IMR-90 (cell line): ENCODE measurements around the gene DOCK1. TPM values are rescaled to one million over a fixed set of nuclear protein-coding genes. Genes with fewer than 3 reads are reported as not detected.

Experiments used
- ATAC-seq: fragments of 200-7000 bp; cut with Tn5 transposase; 2 replicates; pipeline ENCODE4 v1.9.1; 2020; ENCODE audit warnings: low read depth, mild to moderate bottlenecking, moderate library complexity
- BruUV-seq: library from RNA; stranded (reverse); fragments of 400-500 nt; replicated peaks from 2 replicates; lab custom pipeline; 2021; lab: Mats Ljungman, UMichigan
- CTCF ChIA-PET: fragments of 300-600 bp; formaldehyde crosslinking; extraction: SDS; loops from one replicate; lab custom pipeline; 2021; ENCODE audit warnings: antibody characterized with exemption; lab: Yijun Ruan, JAX
- POLR2A ChIA-PET: fragments of 300-600 bp; sonication (Branson Sonifier 250); formaldehyde crosslinking; loops from one replicate; lab custom pipeline; 2022; ENCODE audit warnings: antibody characterized with exemption; ENCODE audit not compliant: unreplicated experiment; lab: Charles Lee
- DNase-seq: peaks from one replicate; pipeline ENCODE4 v3.0.0; 2013
- H2AFZ ChIP-seq: replicated peaks from 2 replicates; pipeline ENCODE3; 2013; ENCODE audit warnings: low read length, mild to moderate bottlenecking; ENCODE audit not compliant: poor library complexity
- H2AK5ac ChIP-seq: 2 replicates; pipeline ENCODE4 v1.6.1; 2013; ENCODE audit warnings: low read depth, low read length, inconsistent platforms
- H2AK9ac ChIP-seq: replicated peaks from 2 replicates; pipeline ENCODE3; 2013; ENCODE audit warnings: mild to moderate bottlenecking, low read depth, low read length, moderate library complexity; ENCODE audit not compliant: poor library complexity
- H2BK120ac ChIP-seq: 2 replicates; pipeline ENCODE4 v1.6.1; 2013; ENCODE audit warnings: low read depth, low read length, inconsistent platforms
- H2BK15ac ChIP-seq: 3 replicates; pipeline ENCODE4 v1.6.1; 2013; ENCODE audit warnings: low read depth, low read length, inconsistent platforms
- H2BK20ac ChIP-seq: 2 replicates; pipeline ENCODE4 v1.6.1; 2013; ENCODE audit warnings: low read depth, mild to moderate bottlenecking, inconsistent platforms, low read length, moderate library complexity
- H2BK5ac ChIP-seq: 2 replicates; pipeline ENCODE4 v1.6.1; 2013; ENCODE audit warnings: mild to moderate bottlenecking, low read depth, low read length, inconsistent platforms; ENCODE audit not compliant: poor library complexity, severe bottlenecking
- H3K14ac ChIP-seq: replicated peaks from 2 replicates; pipeline ENCODE4 v1.6.1; 2013; ENCODE audit warnings: low read depth, low read length, inconsistent platforms
- H3K18ac ChIP-seq: 2 replicates; pipeline ENCODE4 v1.6.1; 2013; ENCODE audit warnings: low read depth, low read length, control low read depth
- H3K23ac ChIP-seq: 2 replicates; pipeline ENCODE4 v1.6.1; 2013; ENCODE audit warnings: low read depth, low read length, inconsistent platforms
- H3K27ac ChIP-seq: 2 replicates; pipeline ENCODE4 v1.5.1; 2013; ENCODE audit warnings: mild to moderate bottlenecking, control low read depth, low read length; ENCODE audit not compliant: insufficient read depth
- H3K27me3 ChIP-seq: 2 replicates; pipeline ENCODE4 v1.6.1; 2013; ENCODE audit warnings: low read length; ENCODE audit not compliant: control insufficient read depth, insufficient read depth
- H3K36me3 ChIP-seq: 2 replicates; pipeline ENCODE4 v1.6.1; 2013; ENCODE audit warnings: low read length, mixed read lengths; ENCODE audit not compliant: control insufficient read depth, insufficient read depth
- H3K4ac ChIP-seq: 2 replicates; pipeline ENCODE4 v1.6.1; 2013; ENCODE audit warnings: low read depth, low read length, inconsistent platforms
- H3K4me1 ChIP-seq: 2 replicates; pipeline ENCODE4 v1.6.1; 2013; ENCODE audit warnings: low read length, mixed read lengths; ENCODE audit not compliant: control insufficient read depth, insufficient read depth
- H3K4me2 ChIP-seq: 2 replicates; pipeline ENCODE4 v1.6.1; 2013; ENCODE audit warnings: low read depth, mild to moderate bottlenecking, control low read depth, low read length, moderate library complexity
- H3K4me3 ChIP-seq: 2 replicates; pipeline ENCODE4 v1.5.1; 2013; ENCODE audit warnings: low read depth, mild to moderate bottlenecking, control low read depth, low read length, moderate library complexity; ENCODE audit not compliant: insufficient read depth
- H3K56ac ChIP-seq: 2 replicates; pipeline ENCODE4 v1.6.1; 2013; ENCODE audit warnings: low read length, inconsistent platforms; ENCODE audit not compliant: insufficient read depth; ENCODE audit errors: extremely low read depth
- H3K79me1 ChIP-seq, 2 experiments: 2 replicates each; pipeline ENCODE4 v1.6.1; 2013; ENCODE audit warnings: low read length in 2 of 2, inconsistent platforms in 1 of 2, low read depth in 1 of 2
- H3K9ac ChIP-seq: 2 replicates; pipeline ENCODE4 v1.6.1; 2013; ENCODE audit warnings: low read depth, low read length, control low read depth
- H3K9me1 ChIP-seq: 2 replicates; pipeline ENCODE4 v1.6.1; 2013; ENCODE audit warnings: low read length, inconsistent platforms; ENCODE audit not compliant: insufficient read depth
- H3K9me3 ChIP-seq: 2 replicates; pipeline ENCODE4 v1.6.1; 2013; ENCODE audit warnings: low read length; ENCODE audit not compliant: control insufficient read depth, insufficient read depth
- H4K20me1 ChIP-seq: 2 replicates; pipeline ENCODE4 v1.6.1; 2013; ENCODE audit warnings: low read length, inconsistent platforms; ENCODE audit not compliant: insufficient read depth
- H4K5ac ChIP-seq: 2 replicates; pipeline ENCODE4 v1.6.1; 2013; ENCODE audit warnings: mild to moderate bottlenecking, low read depth, low read length, control low read depth
- H4K8ac ChIP-seq, 2 experiments: 2 replicates each; pipeline ENCODE4 v1.6.1; 2013; ENCODE audit warnings: low read depth in 2 of 2, low read length in 2 of 2, control low read depth in 1 of 2, inconsistent platforms in 1 of 2
- H4K91ac ChIP-seq: 2 replicates; pipeline ENCODE4 v1.6.1; 2013; ENCODE audit warnings: low read depth, low read length, inconsistent platforms; ENCODE audit not compliant: insufficient read depth
- CEBPB ChIP-seq: IDR thresholded peaks from 2 replicates; pipeline ENCODE4 v1.6.1; 2012; ENCODE audit warnings: low read depth, low read length, improper control_type of control experiment
- MAFK ChIP-seq: IDR thresholded peaks from 2 replicates; pipeline ENCODE4 v1.6.1; 2012; ENCODE audit warnings: low read depth, low read length, improper control_type of control experiment
- MAZ ChIP-seq: IDR thresholded peaks from 2 replicates; pipeline ENCODE4 v1.6.1; 2012; ENCODE audit warnings: low read depth, mild to moderate bottlenecking, low read length, improper control_type of control experiment, moderate library complexity, borderline replicate concordance
- NFE2L2 ChIP-seq: fragments of 150-350 bp; IDR thresholded peaks from 2 replicates; pipeline ENCODE4 v1.6.1; 2016; ENCODE audit warnings: low read depth, mild to moderate bottlenecking, low read length
- RAD21 ChIP-seq: IDR thresholded peaks from 2 replicates; pipeline ENCODE4 v1.6.1; 2012; ENCODE audit warnings: low read length, improper control_type of control experiment
- RFX5 ChIP-seq: IDR thresholded peaks from 2 replicates; pipeline ENCODE4 v1.8.0; 2012; ENCODE audit warnings: low read depth, mild to moderate bottlenecking, low read length, moderate library complexity
- SMC3 ChIP-seq: fragments of 150-350 bp; IDR thresholded peaks from 2 replicates; pipeline ENCODE4 v1.6.1; 2016; ENCODE audit warnings: low read depth, mild to moderate bottlenecking, antibody characterized with exemption, low read length, moderate library complexity
- WGBS, 2 experiments: methylation state at CpG; one replicate each; pipeline versions ENCODE4 v1.1.5 to v1.1.7; 2013; ENCODE audit warnings: missing lambda C conversion rate in 2 of 2; ENCODE audit not compliant: insufficient read length in 1 of 2; ENCODE audit errors: extremely low coverage in 2 of 2; 5-methylcytosine and 5-hydroxymethylcytosine counted together
- dilution Hi-C: fragments of 300-500 bp; cut with HindIII; formaldehyde crosslinking; loops from one replicate; pipeline ENCODE4 v1.14.3; 2018; ENCODE audit warnings: low sequenced_read_pairs; ENCODE audit not compliant: unreplicated experiment
- in situ Hi-C: fragments of 300-500 bp; cut with MboI; formaldehyde crosslinking; loops from 3 replicates; pipeline ENCODE4 v1.14.3; 2019; ENCODE audit warnings: low sequenced_read_pairs, inconsistent platforms, mixed read lengths
- intact Hi-C: fragments of 100-400 bp; cut with micrococcal nuclease; formaldehyde crosslinking; loops from 2 replicates; pipeline ENCODE4 v1.10.0; 2022
- polyA plus RNA-seq, 3 experiments: library from polyadenylated mRNA; depleted of rRNA; stranded (reverse); fragments of >200 nt; gene quantifications; 2 replicates each; pipeline ENCODE4 v1.2.3, GENCODE V29; 2012; ENCODE audit warnings: low replicate concordance in 1 of 3
- total RNA-seq: library from RNA; depleted of rRNA; stranded (reverse); fragments of >200 nt; gene quantifications from 2 replicates; pipeline ENCODE4 v1.2.3, GENCODE V29; 2012
- TF ChIP-seq, protein P1 (sequence below): conservative IDR thresholded peaks from 2 replicates; pipeline ENCODE4 v1.5.1; 2012; ENCODE audit warnings: mild to moderate bottlenecking, low read depth, low read length, improper control_type of control experiment
- TF ChIP-seq, protein P2 (sequence below): fragments of 150-350 bp; IDR thresholded peaks from 2 replicates; pipeline ENCODE4 v1.6.1; 2016; ENCODE audit warnings: low read depth, mild to moderate bottlenecking, low read length, moderate library complexity, borderline replicate concordance

The DOCK1 gene
- total and polyA plus RNA-seq, 2 of the 4 experiments (the other 2 are of a cell fraction), result 28.2 to 71.0 TPM

DNA sequence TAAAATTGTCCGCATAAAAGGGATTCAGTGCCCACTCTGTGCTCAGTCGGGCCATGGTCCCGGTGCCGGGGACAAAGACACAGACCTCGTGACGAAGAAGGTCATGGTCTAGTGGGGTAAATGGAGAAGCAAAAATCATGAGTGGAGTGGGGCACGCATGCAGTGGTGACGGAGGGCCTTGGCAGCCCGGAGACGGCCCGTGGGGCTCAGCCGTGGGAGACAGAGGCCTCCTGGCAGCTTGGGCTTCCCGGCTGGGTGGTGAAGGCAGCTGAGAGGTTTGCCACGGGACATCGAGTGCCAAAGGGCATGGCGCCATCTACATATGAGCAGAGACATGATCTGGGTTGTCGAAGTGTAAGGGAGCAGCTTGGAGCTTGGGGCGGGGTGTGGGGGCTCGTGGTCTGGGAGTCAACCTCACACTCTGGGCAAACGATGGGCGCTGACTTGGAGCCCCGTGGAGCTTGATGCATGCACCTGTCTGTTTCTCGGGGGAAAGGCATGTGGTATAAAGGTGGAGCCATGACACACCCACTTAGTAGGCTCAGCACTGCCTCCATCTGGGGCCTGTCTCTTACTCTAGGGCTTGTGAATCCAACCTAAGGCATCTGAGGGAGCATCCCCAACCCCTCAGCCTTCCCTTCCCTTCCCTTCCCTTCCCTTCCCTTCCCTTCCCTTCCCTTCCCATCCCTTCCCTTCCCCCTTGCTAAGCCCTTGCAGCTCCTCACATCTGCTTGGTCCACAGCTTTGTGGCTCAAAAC lies 442.2 kb downstream of the DOCK1 start:
- Histone ChIP-seq H3K27me3 (no peaks in the 10 kb centered on the region), H3K9ac (no peak overlapping the region), H3K14ac (no peak overlapping the region), H3K23ac (no peak overlapping the region), H4K91ac (no peak overlapping the region), H4K5ac (no peak overlapping the region), H3K36me3 (peaks cover 14% of the 10 kb centered on the region), H3K18ac (no peak overlapping the region), H2AK9ac (no peak overlapping the region), H2BK15ac (no peak overlapping the region), H2BK5ac (no peak overlapping the region), H3K79me1 (no peaks in the 10 kb centered on the region; a peak in 1 of 4 replicates), H4K20me1 (no peaks in the 10 kb centered on the region), H2BK120ac (no peak overlapping the region), H2BK20ac (no peak overlapping the region), H3K4me2 (no peak overlapping the region), H3K56ac (no peak overlapping the region), H3K9me3 (no peaks in the 10 kb centered on the region), H2AK5ac (no peak overlapping the region), H4K8ac (no peak overlapping the region), H3K4me1 (peaks cover 5% of the 10 kb centered on the region), H3K4me3 (no peak overlapping the region), H3K27ac (no peak overlapping the region), H3K9me1 (peaks cover 7% of the 10 kb centered on the region; the same call in 1 of the 2 replicates), H2AFZ (no peak overlapping the region), H3K4ac (no peak overlapping the region)
- POLR2A ChIA-PET, result no interaction called here
- intact Hi-C loops (no loop called here), in situ Hi-C loops (no loop called here), dilution Hi-C loops (no loop called here)
- ATAC-seq (no peak), DNase-seq (no peak)
- BruUV-seq, result no TSS peak
- CTCF ChIA-PET, result no interaction called here
- no peak for TF ChIP-seq RFX5
- TF ChIP-seq NFE2L2, result no peak
- TF ChIP-seq, protein P1, sequence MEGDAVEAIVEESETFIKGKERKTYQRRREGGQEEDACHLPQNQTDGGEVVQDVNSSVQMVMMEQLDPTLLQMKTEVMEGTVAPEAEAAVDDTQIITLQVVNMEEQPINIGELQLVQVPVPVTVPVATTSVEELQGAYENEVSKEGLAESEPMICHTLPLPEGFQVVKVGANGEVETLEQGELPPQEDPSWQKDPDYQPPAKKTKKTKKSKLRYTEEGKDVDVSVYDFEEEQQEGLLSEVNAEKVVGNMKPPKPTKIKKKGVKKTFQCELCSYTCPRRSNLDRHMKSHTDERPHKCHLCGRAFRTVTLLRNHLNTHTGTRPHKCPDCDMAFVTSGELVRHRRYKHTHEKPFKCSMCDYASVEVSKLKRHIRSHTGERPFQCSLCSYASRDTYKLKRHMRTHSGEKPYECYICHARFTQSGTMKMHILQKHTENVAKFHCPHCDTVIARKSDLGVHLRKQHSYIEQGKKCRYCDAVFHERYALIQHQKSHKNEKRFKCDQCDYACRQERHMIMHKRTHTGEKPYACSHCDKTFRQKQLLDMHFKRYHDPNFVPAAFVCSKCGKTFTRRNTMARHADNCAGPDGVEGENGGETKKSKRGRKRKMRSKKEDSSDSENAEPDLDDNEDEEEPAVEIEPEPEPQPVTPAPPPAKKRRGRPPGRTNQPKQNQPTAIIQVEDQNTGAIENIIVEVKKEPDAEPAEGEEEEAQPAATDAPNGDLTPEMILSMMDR, result no peak
- no peak for TF ChIP-seq MAFK
- no peak for TF ChIP-seq MAZ
- TF ChIP-seq RAD21, result no peak
- TF ChIP-seq CEBPB, result no peak
- TF ChIP-seq, protein P2, sequence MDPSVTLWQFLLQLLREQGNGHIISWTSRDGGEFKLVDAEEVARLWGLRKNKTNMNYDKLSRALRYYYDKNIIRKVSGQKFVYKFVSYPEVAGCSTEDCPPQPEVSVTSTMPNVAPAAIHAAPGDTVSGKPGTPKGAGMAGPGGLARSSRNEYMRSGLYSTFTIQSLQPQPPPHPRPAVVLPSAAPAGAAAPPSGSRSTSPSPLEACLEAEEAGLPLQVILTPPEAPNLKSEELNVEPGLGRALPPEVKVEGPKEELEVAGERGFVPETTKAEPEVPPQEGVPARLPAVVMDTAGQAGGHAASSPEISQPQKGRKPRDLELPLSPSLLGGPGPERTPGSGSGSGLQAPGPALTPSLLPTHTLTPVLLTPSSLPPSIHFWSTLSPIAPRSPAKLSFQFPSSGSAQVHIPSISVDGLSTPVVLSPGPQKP, result no peak
- no peak for TF ChIP-seq SMC3
- 95% methylated on average over 7 of the region's 23 CpGs; no CpG with 5 or more reads in 1 of the 2 experiments for WGBS, 2 experiments
